Natural killer cell (primary cell): ENCODE data around the gene DCUN1D2. TPM values are rescaled to one million over a fixed set of nuclear protein-coding genes. Genes with fewer than 3 reads are reported as not detected.
A peak's percentile ranks its signal among the peaks of the same experiment; 100 is the strongest.

Source experiments
- ATAC-seq, 3 donors: fragments of 150-1000 bp in 2 of 3; fragments of 200-7000 bp in 1 of 3; cut with Tn5 transposase; 1 replicate in 1 of 3; 2 replicates in 2 of 3; pipeline ENCODE4 v1.10.0; 2021; ENCODE audit warnings: mild to moderate bottlenecking in 2 of 3, moderate library complexity in 2 of 3
- DNase-seq, 2 donors: peaks; one replicate each; pipeline versions ENCODE4 v3.0.0 to v3.0.0-alpha.2; 2013 to 2021; ENCODE audit warnings: mixed read lengths in 1 of 2
- H3K27ac ChIP-seq: one replicate; pipeline ENCODE4 v1.5.1; 2013; ENCODE audit warnings: mild to moderate bottlenecking, low read length
- H3K27me3 ChIP-seq: one replicate; pipeline ENCODE4 v1.6.1; 2013; ENCODE audit warnings: low read length; ENCODE audit not compliant: control insufficient read depth, insufficient read depth
- H3K36me3 ChIP-seq: one replicate; pipeline ENCODE4 v1.6.1; 2013; ENCODE audit warnings: low read length; ENCODE audit not compliant: control insufficient read depth, insufficient read depth
- H3K4me1 ChIP-seq: one replicate; pipeline ENCODE4 v1.6.1; 2013; ENCODE audit warnings: low read length; ENCODE audit not compliant: control insufficient read depth, insufficient read depth
- H3K4me3 ChIP-seq: one replicate; pipeline ENCODE4 v1.5.1; 2013; ENCODE audit warnings: low read length
- H3K9me3 ChIP-seq: one replicate; pipeline ENCODE4 v1.6.1; 2013; ENCODE audit warnings: low read length; ENCODE audit not compliant: control insufficient read depth, insufficient read depth
- H3K27ac Mint-ChIP-seq, 2 donors: one replicate each; pipeline ENCODE4 v1.8.0; 2022; ENCODE audit warnings: mild to moderate bottlenecking in 2 of 2, mixed read lengths in 2 of 2, moderate library complexity in 1 of 2
- H3K27me3 Mint-ChIP-seq, 2 donors: one replicate each; pipeline ENCODE4 v1.8.0; 2022; ENCODE audit warnings: low read depth in 2 of 2, mixed read lengths in 2 of 2
- H3K36me3 Mint-ChIP-seq: one replicate; pipeline ENCODE4 v1.8.0; 2022; ENCODE audit warnings: mixed read lengths
- H3K4me1 Mint-ChIP-seq, 2 donors: one replicate each; pipeline ENCODE4 v1.8.0; 2022; ENCODE audit warnings: mixed read lengths in 2 of 2
- H3K4me3 Mint-ChIP-seq: one replicate; pipeline ENCODE4 v1.8.0; 2022; ENCODE audit warnings: mild to moderate bottlenecking, moderate library complexity, mixed read lengths
- H3K9me3 Mint-ChIP-seq, 2 donors: one replicate each; pipeline ENCODE4 v1.8.0; 2022; ENCODE audit warnings: mixed read lengths in 2 of 2
- WGBS: methylation state at CpG from one replicate; pipeline ENCODE4 v1.1.7; 2013; ENCODE audit warnings: missing lambda C conversion rate; ENCODE audit not compliant: insufficient coverage; 5-methylcytosine and 5-hydroxymethylcytosine counted together
- intact Hi-C: fragments of 100-400 bp; cut with micrococcal nuclease; formaldehyde crosslinking; loops from one replicate; pipeline ENCODE4 v1.14.2; 2022
- total RNA-seq, 4 donors: library from RNA; stranded (reverse); fragments of 120-200 nt in 1 of 4; gene quantifications; one replicate each; pipeline versions ENCODE4 v1.2.3 to v1.2.4, GENCODE V29; 2013 to 2022
- TF ChIP-seq, protein P1 (sequence below): fragments of 200-600 bp; IDR thresholded peaks from one replicate; pipeline ENCODE4 v1.8.0; 2022; ENCODE audit warnings: antibody characterized with exemption

Gene DCUN1D2
- total RNA-seq, 3 donors from 2014 or later (not counting 1 experiment from before 2014, with no cell fraction given) = 26.1 to 33.9 (median 27.1) TPM

DNA sequence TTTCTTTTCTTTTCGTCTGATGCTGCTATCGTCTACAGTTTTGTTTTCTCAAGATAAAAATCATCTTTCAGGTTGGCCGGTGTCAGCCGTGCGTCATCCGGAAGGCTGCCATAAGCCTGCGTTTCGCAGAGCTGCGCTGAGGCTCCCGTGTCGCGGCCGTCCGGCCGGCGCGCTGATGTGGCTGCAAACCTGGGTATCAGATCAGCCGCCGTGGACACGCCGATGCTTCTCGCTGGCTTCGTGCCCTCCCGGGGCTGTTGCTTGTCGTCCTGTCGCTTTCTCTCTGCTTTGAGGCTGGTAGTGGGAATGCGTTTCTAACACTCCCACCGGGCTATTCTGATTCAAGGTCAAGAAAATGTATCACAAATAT, 48.2 kb upstream of the DCUN1D2 start:
- Mint-ChIP-seq H3K36me3 (no peaks in the 10 kb centered on the region), H3K4me1 (peaks cover 4% of the 10 kb centered on the region in 2 donors), H3K27ac (peak overlapping the region in 1 of 2 donors; percentile 12), H3K4me3 (no peak overlapping the region), H3K9me3 (peaks cover 0 to 3% of the 10 kb centered on the region in 2 donors), H3K27me3 (no peaks in the 10 kb centered on the region)
- Histone ChIP-seq H3K27ac (no peak overlapping the region), H3K36me3 (peaks cover 3% of the 10 kb centered on the region), H3K9me3 (peaks cover 4% of the 10 kb centered on the region), H3K4me1 (no peaks in the 10 kb centered on the region), H3K4me3 (no peak overlapping the region), H3K27me3 (no peaks in the 10 kb centered on the region)
- WGBS = 94% methylated on average over 28 of the region's 28 CpGs
- intact Hi-C loops = no loop called here
- ATAC-seq (no peak), DNase-seq (no peak)
- TF ChIP-seq, protein P1, sequence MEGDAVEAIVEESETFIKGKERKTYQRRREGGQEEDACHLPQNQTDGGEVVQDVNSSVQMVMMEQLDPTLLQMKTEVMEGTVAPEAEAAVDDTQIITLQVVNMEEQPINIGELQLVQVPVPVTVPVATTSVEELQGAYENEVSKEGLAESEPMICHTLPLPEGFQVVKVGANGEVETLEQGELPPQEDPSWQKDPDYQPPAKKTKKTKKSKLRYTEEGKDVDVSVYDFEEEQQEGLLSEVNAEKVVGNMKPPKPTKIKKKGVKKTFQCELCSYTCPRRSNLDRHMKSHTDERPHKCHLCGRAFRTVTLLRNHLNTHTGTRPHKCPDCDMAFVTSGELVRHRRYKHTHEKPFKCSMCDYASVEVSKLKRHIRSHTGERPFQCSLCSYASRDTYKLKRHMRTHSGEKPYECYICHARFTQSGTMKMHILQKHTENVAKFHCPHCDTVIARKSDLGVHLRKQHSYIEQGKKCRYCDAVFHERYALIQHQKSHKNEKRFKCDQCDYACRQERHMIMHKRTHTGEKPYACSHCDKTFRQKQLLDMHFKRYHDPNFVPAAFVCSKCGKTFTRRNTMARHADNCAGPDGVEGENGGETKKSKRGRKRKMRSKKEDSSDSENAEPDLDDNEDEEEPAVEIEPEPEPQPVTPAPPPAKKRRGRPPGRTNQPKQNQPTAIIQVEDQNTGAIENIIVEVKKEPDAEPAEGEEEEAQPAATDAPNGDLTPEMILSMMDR = no peak

DNA sequence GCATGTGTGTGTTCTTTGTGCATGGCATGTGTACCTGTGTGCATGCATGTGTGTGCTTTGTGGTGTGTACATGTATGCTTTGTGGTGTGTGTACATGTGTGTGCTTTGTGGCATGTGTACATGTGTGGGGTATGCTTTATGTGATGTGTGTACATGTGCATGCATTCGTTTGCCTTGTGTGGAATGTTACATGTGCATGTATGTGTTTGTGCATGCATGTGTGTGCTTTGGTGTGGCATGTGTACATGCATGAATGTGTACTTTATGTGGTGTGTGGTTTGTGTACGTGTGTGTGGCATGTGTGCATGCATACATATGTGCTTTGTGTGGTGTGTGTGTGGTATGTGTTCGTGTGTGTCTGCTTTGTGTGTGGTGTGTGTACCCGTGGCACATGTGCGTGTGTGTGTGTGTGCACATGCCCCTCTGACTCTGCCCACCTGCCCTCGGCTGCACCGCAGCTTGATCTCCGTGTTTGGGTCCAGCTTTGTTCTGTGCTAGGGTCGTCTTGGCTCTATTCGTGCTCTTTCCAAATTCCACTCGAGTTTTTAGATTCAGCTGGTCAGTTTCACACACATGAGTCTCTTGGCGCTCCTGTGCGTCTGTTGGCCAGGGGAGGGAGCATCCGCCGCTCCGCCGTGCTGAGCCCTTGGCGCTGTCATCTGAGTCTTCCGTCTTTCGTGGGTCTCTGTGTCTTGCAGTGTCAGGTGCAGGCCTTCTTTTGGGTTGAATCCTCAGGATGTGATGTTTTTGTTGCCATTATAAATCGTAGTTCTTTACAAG, 47.6 kb upstream of the DCUN1D2 start:
- Mint-ChIP-seq H3K36me3 (no peaks in the 10 kb centered on the region), H3K9me3 (peaks cover 0 to 3% of the 10 kb centered on the region in 2 donors), H3K4me1 (no peaks in the 10 kb centered on the region), H3K4me3 (no peak overlapping the region), H3K27me3 (no peaks in the 10 kb centered on the region), H3K27ac (peak overlapping the region in 1 of 2 donors; percentile 12)
- Histone ChIP-seq H3K27me3 (no peaks in the 10 kb centered on the region), H3K27ac (no peak overlapping the region), H3K9me3 (peaks cover 4% of the 10 kb centered on the region), H3K4me3 (no peak overlapping the region), H3K36me3 (peaks cover 3% of the 10 kb centered on the region), H3K4me1 (no peaks in the 10 kb centered on the region)
- no peak for DNase-seq
- no peak for ATAC-seq
- TF ChIP-seq, protein P1 = no peak
- intact Hi-C loops = no loop called here
- 96% methylated on average over 21 of the region's 21 CpGs for WGBS

DNA sequence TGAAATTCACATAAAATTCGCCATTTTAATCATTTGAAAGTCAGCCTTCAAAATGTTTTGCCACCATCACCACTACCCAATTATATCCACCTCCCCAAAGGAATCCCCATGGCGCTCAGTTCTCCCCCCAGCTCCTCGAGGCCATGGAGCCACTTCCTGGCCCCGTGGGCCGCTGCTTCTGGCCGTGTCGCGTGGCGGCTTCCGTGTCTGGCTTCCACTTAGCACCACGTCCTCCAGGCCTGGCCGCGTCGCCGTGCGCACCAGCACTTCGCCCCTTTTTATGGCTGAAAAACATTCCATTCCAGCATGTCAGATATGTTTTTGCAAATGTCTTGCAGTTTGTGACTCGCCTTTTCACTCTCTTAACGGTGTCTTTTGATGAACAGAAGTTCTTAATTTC, 46.7 kb upstream of the DCUN1D2 start:
- Mint-ChIP-seq H3K27ac (peak overlapping the region in 1 of 2 donors; percentile 1), H3K4me3 (no peak overlapping the region), H3K36me3 (no peaks in the 10 kb centered on the region), H3K9me3 (peaks cover 0 to 3% of the 10 kb centered on the region in 2 donors), H3K4me1 (no peaks in the 10 kb centered on the region), H3K27me3 (no peaks in the 10 kb centered on the region)
- Histone ChIP-seq H3K4me1 (no peaks in the 10 kb centered on the region), H3K27ac (no peak overlapping the region), H3K27me3 (no peaks in the 10 kb centered on the region), H3K36me3 (peaks cover 3% of the 10 kb centered on the region), H3K9me3 (peaks cover under 1% of the 10 kb centered on the region), H3K4me3 (no peak overlapping the region)
- WGBS = 93% methylated on average over 19 of the region's 19 CpGs
- TF ChIP-seq, protein P1 = no peak
- no peak for DNase-seq
- ATAC-seq = no peak
- intact Hi-C loops = no loop called here
